ENCODE results near the gene NPAS2. TPM values are rescaled to one million over a fixed set of nuclear protein-coding genes. Genes with fewer than 3 reads are reported as not detected.
A peak's percentile ranks its signal among the peaks of the same experiment; 100 is the strongest.

Gene NPAS2
- total and polyA plus RNA-seq, 2 donors (not counting 3 experiments of a cell fraction or from before 2014, with no cell fraction given): 29.0 to 53.9 TPM

DNA sequence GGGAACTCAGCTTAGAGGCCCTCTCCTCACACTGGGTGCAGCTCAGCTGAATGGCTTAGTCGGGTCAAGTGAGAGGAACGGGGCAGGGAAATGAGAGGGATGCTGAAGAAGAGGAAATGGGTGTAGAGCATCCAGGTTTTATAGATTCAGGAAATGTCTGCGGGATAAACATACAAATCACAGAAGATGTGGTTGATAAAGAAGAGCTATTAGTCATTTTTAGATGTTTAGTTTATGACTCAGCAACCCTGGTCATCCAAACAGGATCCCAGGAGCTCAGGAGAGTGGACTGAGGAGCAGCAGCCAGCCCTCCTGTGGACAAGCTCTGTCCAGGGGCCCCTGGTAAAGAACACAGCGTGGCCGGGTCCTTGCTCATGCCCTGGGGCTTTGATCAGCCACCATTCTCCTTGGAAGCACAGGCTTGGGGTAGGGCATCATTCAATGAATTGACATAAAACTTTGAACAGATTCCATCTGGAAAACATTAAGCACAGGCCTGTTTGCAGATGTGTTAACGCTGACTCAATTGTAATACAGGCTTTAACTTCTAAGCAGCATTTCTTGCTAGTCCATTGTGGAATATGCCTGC is 83.0 kb downstream of the NPAS2 start:
- H3K9me1 ChIP-seq (replicated peaks; ENCODE audit: control insufficient read depth, extremely low read depth, insufficient read depth, low read length): no peaks in the 10 kb centered on the region
- FAIRE-seq (peak; percentile 98), DNase-seq (ENCODE audit: low read depth, low spot score) (peak; percentile 94)
- H3K79me2 ChIP-seq (ENCODE audit: control insufficient read depth, insufficient read depth, low read length): no peaks in the 10 kb centered on the region
- dilution Hi-C loops (cut with MboI; ENCODE audit: extremely low pct_ligation_motif_present, low sequenced_read_pairs): no loop called here
- H3K4me2 ChIP-seq (ENCODE audit: insufficient read depth, low read length): peak overlapping the region; percentile 33
- no peaks in the 10 kb centered on the region for H4K20me1 ChIP-seq (replicated peaks; ENCODE audit: control insufficient read depth, extremely low read depth, insufficient read depth, low read length)
- H3K9me3 ChIP-seq (replicated peaks; ENCODE audit: control insufficient read depth, insufficient read depth, low read length): no peaks in the 10 kb centered on the region
- no peaks in the 10 kb centered on the region for H3K36me3 ChIP-seq (ENCODE audit: control insufficient read depth in 2 of 2, extremely low read depth in 1 of 2, insufficient read depth in 2 of 2, low read length in 2 of 2)
- no peak overlapping the region for H2AFZ ChIP-seq (ENCODE audit: low read depth, low read length)
- H3K9ac ChIP-seq (replicated peaks; ENCODE audit: extremely low read depth, insufficient read depth, low read length): peak overlapping the region; percentile 40
- no TSS peak for BruUV-seq (replicated peaks)
- H3K4me1 ChIP-seq (ENCODE audit: control insufficient read depth, extremely low read depth, insufficient read depth, low read length): peaks cover 62% of the 10 kb centered on the region
- peak overlapping the region; percentile 79 for H3K27ac ChIP-seq (ENCODE audit: insufficient read depth, low read depth, low read length)
- TF ChIP-seq JUN (IDR thresholded peaks at IDR 0.05; ENCODE audit: borderline replicate concordance, insufficient read depth, insufficient read length, low read depth) (peak; percentile 97), FOS (IDR thresholded peaks at IDR 0.05; ENCODE audit: borderline replicate concordance, insufficient read depth, low read length) (peak; percentile 99), MAX (IDR thresholded peaks at IDR 0.05; ENCODE audit: insufficient read depth, insufficient read length) (no peak), MYC (IDR thresholded peaks at IDR 0.05; ENCODE audit: low read depth, low read length) (peak; percentile 11), CTCF (IDR thresholded peaks at IDR 0.05; ENCODE audit: extremely low read depth in 1 of 2, insufficient read depth in 1 of 2, low read depth in 1 of 2, low read length in 2 of 2) (peak in 1 of 2 donors; percentile 24), EZH2 (IDR thresholded peaks at IDR 0.05; ENCODE audit: borderline replicate concordance, low read depth, low read length, severe bottlenecking) (no peak), POLR2AphosphoS5 (IDR thresholded peaks at IDR 0.05; ENCODE audit: insufficient read depth, low read depth, low read length) (peak; percentile 96), POLR2A (IDR thresholded peaks at IDR 0.05; ENCODE audit: low read depth, low read length) (peak; percentile 78), GATA2 (IDR thresholded peaks at IDR 0.05; ENCODE audit: insufficient read depth, insufficient read length, low read depth, low read length) (peak; percentile 100)
- H3K4me3 ChIP-seq (replicated peaks in 1 of 3; ENCODE audit: insufficient read depth in 1 of 3, low read depth in 1 of 3, low read length in 3 of 3): no peak overlapping the region
- POLR2A ChIA-PET: interaction anchor here (0.6 to 1.4 kb wide), 2 partner anchors 22 to 84 kb away, joined by 3 to 10 read pairs; no protein-coding TSS in a partner anchor
- intact Hi-C loops (cut with micrococcal nuclease): loop anchor here (1.0 to 2.0 kb wide), 5 partner anchors 21 to 173 kb away; partner anchors contain the start of gene NPAS2
- CTCF ChIA-PET: interaction anchor here (1.0 to 3.4 kb wide), 20 partner anchors 9 to 173 kb away, joined by 3 to 28 read pairs (median 5); no protein-coding TSS in a partner anchor
- H3K27me3 ChIP-seq (ENCODE audit: control insufficient read depth in 2 of 2, insufficient read depth in 2 of 2, low read length in 2 of 2): no peaks in the 10 kb centered on the region
